Measurements from ENCODE around the gene RASAL2. TPM values are rescaled to one million over a fixed set of nuclear protein-coding genes. Genes with fewer than 3 reads are reported as not detected.

RASAL2 gene
- total and polyA plus RNA-seq, 9 of the 15 experiments (the other 6 are each of a cell fraction or from before 2014, with no cell fraction given), result 0.13 to 1.0 (median 0.62) TPM

GRCh38 chr1:178492341-178492740 lies 398.4 kb downstream of the RASAL2 start:
- 0% methylated on average over 11 of the region's 11 CpGs for WGBS (ENCODE audit: insufficient coverage, low coverage, missing lambda C conversion rate)
- H3K9me3 ChIP-seq (replicated peaks; ENCODE audit: control insufficient read depth, insufficient read depth, low read depth, low read length), result no peaks in the 10 kb centered on the region

More at GRCh38 chr1:178492341-178492740, 398.4 kb downstream of the RASAL2 start:
- no TSS peak for BruUV-seq (replicated peaks)
- Histone ChIP-seq H3K4me2 (ENCODE audit: insufficient read depth, low read length) (no peak overlapping the region), H4K20me1 (replicated peaks; ENCODE audit: control insufficient read depth, insufficient read depth, low read length) (no peaks in the 10 kb centered on the region), H3K27me3 (ENCODE audit: control insufficient read depth in 2 of 2, insufficient read depth in 2 of 2, low read length in 2 of 2) (peaks cover 45 to 77% of the 10 kb centered on the region in 2 experiments), H3K9me1 (ENCODE audit: control insufficient read depth, insufficient read depth, low read length) (no peaks in the 10 kb centered on the region), H3K36me3 (ENCODE audit: control insufficient read depth, insufficient read depth, low read length) (no peaks in the 10 kb centered on the region), H3K9ac (ENCODE audit: insufficient read depth in 1 of 2, low read depth in 2 of 2, low read length in 2 of 2) (no peak overlapping the region), H3K4me1 (replicated peaks in 1 of 2; ENCODE audit: control insufficient read depth in 2 of 2, insufficient read depth in 2 of 2, low read length in 2 of 2) (no peaks in the 10 kb centered on the region), H3K4me3 (no peak overlapping the region), H3K27ac (ENCODE audit: extremely low read depth, low read depth, low read length) (no peak overlapping the region), H2AFZ (ENCODE audit: low read depth, low read length) (no peak overlapping the region), H3K79me2 (ENCODE audit: control insufficient read depth, insufficient read depth, low read length) (no peaks in the 10 kb centered on the region)
- ChIA-PET POLR2A (interaction anchor here (0.6 to 1.1 kb wide), 3 partner anchors 11 to 747 kb away, joined by 3 to 4 read pairs (median 4); no protein-coding TSS in a partner anchor), CTCF (ENCODE audit: low intra/inter-chr PET ratio) (no interaction called here)
- ATAC-seq (no peak), DNase-seq (ENCODE audit: extremely low read depth in 1 of 4, low spot score in 3 of 4) (no peak), FAIRE-seq (no peak)
- in situ Hi-C loops (cut with MboI), result no loop called here
- TF ChIP-seq OTX1 (CRISPR knock-in tag; IDR thresholded peaks at IDR 0.05), result no peak
- no peak for TF ChIP-seq ZNF224 (CRISPR knock-in tag; IDR thresholded peaks at IDR 0.05)
- no peak for TF ChIP-seq MLX (CRISPR knock-in tag; conservative IDR thresholded peaks at IDR 0.05)
- no peak for TF ChIP-seq L3MBTL2 (IDR thresholded peaks at IDR 0.05)
- no peak for TF ChIP-seq HEY1 (CRISPR knock-in tag; IDR thresholded peaks at IDR 0.05; ENCODE audit: borderline replicate concordance)
- TF ChIP-seq ATF2 (CRISPR knock-in tag; IDR thresholded peaks at IDR 0.05), result no peak
- no peak for TF ChIP-seq ZNF121 (CRISPR knock-in tag; conservative IDR thresholded peaks at IDR 0.05)
- intact Hi-C loops (cut with micrococcal nuclease), result no loop called here

All from K562 (cell line).